Stimulated activated CD4-positive, alpha-beta T cell treated with anti-CD3 and anti-CD28 coated beads, Interleukin-15, amount 100 ng/mL, for 24 hours (primary cell): ENCODE measurements around the gene MRPS18A.

Experiments used
- DNase-seq: peaks from one replicate; pipeline ENCODE4 v3.0.0-alpha.2; 2020

Gene MRPS18A

GRCh38 chr6:43687437-43688347 is at the start of gene MRPS18A:
TSS of gene MRPS18A (minus strand) at chr6:43687791. CDS start at chr6:43687779, 12 bp downstream.
- DNase-seq = peak; percentile 91

- no peak for DNase-seq
These were observed 49.3 kb upstream of the MRPS18A start for GRCh38 chr6:43736844-43737243.

GRCh38 chr6:43736211-43736786 is 48.7 kb upstream of the MRPS18A start:
- no peak for DNase-seq

GRCh38 chr6:43735642-43736199 is 48.1 kb upstream of the MRPS18A start:
- no peak for DNase-seq

GRCh38 chr6:43734294-43734665 is 46.7 kb upstream of the MRPS18A start:
- DNase-seq = no peak

- peak; percentile 43 for DNase-seq
These were observed 46.1 kb upstream of the MRPS18A start for GRCh38 chr6:43733471-43734293.

- DNase-seq = no peak
These were observed 43.0 kb upstream of the MRPS18A start for GRCh38 chr6:43730634-43731033.

GRCh38 chr6:43729537-43729936 is 41.9 kb upstream of the MRPS18A start:
- DNase-seq = no peak

GRCh38 chr6:43728586-43728985 is 41.0 kb upstream of the MRPS18A start:
- DNase-seq = no peak

GRCh38 chr6:43727634-43728033 is 40.0 kb upstream of the MRPS18A start:
- no peak for DNase-seq

- no peak for DNase-seq
These were observed 38.3 kb upstream of the MRPS18A start for GRCh38 chr6:43725643-43726580.

GRCh38 chr6:43724914-43725642 is 37.5 kb upstream of the MRPS18A start:
- peak; percentile 86 for DNase-seq

- DNase-seq = no peak
These were observed 36.8 kb upstream of the MRPS18A start for GRCh38 chr6:43724354-43724753.

- DNase-seq = peak; percentile 83
These were observed 36.2 kb upstream of the MRPS18A start for GRCh38 chr6:43723737-43724295.

GRCh38 chr6:43722920-43723545 is 35.4 kb upstream of the MRPS18A start:
- no peak for DNase-seq

GRCh38 chr6:43720999-43721398 is 33.4 kb upstream of the MRPS18A start:
- no peak for DNase-seq

GRCh38 chr6:43719511-43719910 is 31.9 kb upstream of the MRPS18A start:
- DNase-seq = no peak

- no peak for DNase-seq
These were observed 31.0 kb upstream of the MRPS18A start for GRCh38 chr6:43718387-43719105.

GRCh38 chr6:43717822-43718221 is 30.2 kb upstream of the MRPS18A start:
- DNase-seq = no peak

- DNase-seq = no peak
These were observed 29.8 kb upstream of the MRPS18A start for GRCh38 chr6:43717389-43717788.
